Neural cell (in vitro differentiated cells): Measurements from ENCODE around the gene PRKCQ. TPM values are rescaled to one million over a fixed set of nuclear protein-coding genes. Genes with fewer than 3 reads are reported as not detected.

ENCODE experiments used
- H2AFZ ChIP-seq: fragments of 200-600, 300-800 bp; sonication (generic), shearing (Covaris generic); 2 replicates; pipeline ENCODE4 v1.6.0; 2014; ENCODE audit warnings: low read depth, mild to moderate bottlenecking, antibody characterized with exemption, low read length, moderate library complexity
- H3F3A ChIP-seq: fragments of 200-600 bp; shearing (Covaris generic); 2 replicates; pipeline ENCODE4 v1.6.1; 2016; ENCODE audit warnings: mild to moderate bottlenecking, moderate library complexity, mixed read lengths, antibody characterized with exemption, low read length; ENCODE audit not compliant: insufficient read depth, poor library complexity, severe bottlenecking
- H3K27ac ChIP-seq: fragments of 200-600, 300-800 bp; sonication (generic), shearing (Covaris generic); 2 replicates; pipeline ENCODE4 v1.5.1; 2014; ENCODE audit warnings: mild to moderate bottlenecking, low read length, moderate library complexity
- H3K27me3 ChIP-seq: fragments of 300-800, 200-600 bp; sonication (generic), shearing (Covaris generic); 2 replicates; pipeline ENCODE4 v1.6.0; 2014; ENCODE audit warnings: mild to moderate bottlenecking, low read depth, low read length, moderate library complexity; ENCODE audit not compliant: insufficient read depth
- H3K36me3 ChIP-seq: fragments of 300-800, 200-600 bp; sonication (generic), shearing (Covaris generic); 2 replicates; pipeline ENCODE4 v1.5.1; 2014; ENCODE audit warnings: mild to moderate bottlenecking, antibody characterized with exemption, low read length, moderate library complexity; ENCODE audit not compliant: insufficient read depth
- H3K4me2 ChIP-seq: fragments of 300-800, 200-600 bp; sonication (generic), shearing (Covaris generic); 2 replicates; pipeline ENCODE4 v1.6.0; 2014; ENCODE audit warnings: mild to moderate bottlenecking, low read length
- H3K4me3 ChIP-seq: fragments of 300-800, 200-600 bp; sonication (generic), shearing (Covaris generic); 2 replicates; pipeline ENCODE4 v1.5.1; 2014; ENCODE audit warnings: mild to moderate bottlenecking, low read length, moderate library complexity
- H3K79me2 ChIP-seq: fragments of 200-600 bp; shearing (Covaris generic); replicated peaks from 2 replicates; pipeline ENCODE4 v1.6.0; 2014; ENCODE audit warnings: mild to moderate bottlenecking, low read length, moderate library complexity; ENCODE audit not compliant: insufficient read depth
- H3K9ac ChIP-seq: fragments of 300-800, 200-600 bp; sonication (generic), shearing (Covaris generic); 2 replicates; pipeline ENCODE4 v1.6.1; 2016; ENCODE audit warnings: mild to moderate bottlenecking, low read length, mixed read lengths
- H3K9me2 ChIP-seq: fragments of 200-600 bp; shearing (Covaris generic); 2 replicates; pipeline ENCODE4 v1.6.1; 2016; ENCODE audit warnings: mild to moderate bottlenecking, low read length, mixed read lengths; ENCODE audit not compliant: insufficient read depth
- H3K9me3 ChIP-seq: fragments of 200-600, 300-800 bp; sonication (generic), shearing (Covaris generic); 2 replicates; pipeline ENCODE4 v1.6.1; 2016; ENCODE audit warnings: mild to moderate bottlenecking, mixed run types, low read length, moderate library complexity, mixed read lengths
- H4K20me1 ChIP-seq: fragments of 200-600 bp; shearing (Covaris generic); 2 replicates; pipeline ENCODE4 v1.6.1; 2016; ENCODE audit warnings: mild to moderate bottlenecking, mixed run types; ENCODE audit not compliant: insufficient read depth
- CTCF ChIP-seq: fragments of 450-650 bp; IDR thresholded peaks from 2 replicates; pipeline ENCODE4 v1.5.1; 2014; ENCODE audit warnings: antibody characterized with exemption, mild to moderate bottlenecking, moderate library complexity; ENCODE audit not compliant: poor library complexity, severe bottlenecking
- EP300 ChIP-seq: fragments of 450-650 bp; conservative IDR thresholded peaks from 2 replicates; pipeline ENCODE4 v1.6.1; 2014; ENCODE audit warnings: antibody characterized with exemption, mild to moderate bottlenecking, moderate library complexity; ENCODE audit not compliant: poor library complexity, severe bottlenecking
- EZH2 ChIP-seq: fragments of 200-600, 300-800 bp; shearing (Covaris generic), sonication (generic); IDR thresholded peaks from 2 replicates; pipeline ENCODE4 v1.6.1; 2014; ENCODE audit warnings: antibody characterized with exemption, low read length, borderline replicate concordance, mild to moderate bottlenecking; ENCODE audit not compliant: insufficient read depth, poor library complexity, severe bottlenecking
- MXI1 ChIP-seq: fragments of 450-650 bp; conservative IDR thresholded peaks from 2 replicates; pipeline ENCODE4 v1.6.1; 2014; ENCODE audit warnings: antibody characterized with exemption, mild to moderate bottlenecking; ENCODE audit not compliant: poor library complexity, severe bottlenecking
- POLR2AphosphoS5 ChIP-seq: IDR thresholded peaks from 2 replicates; pipeline ENCODE4 v1.6.1; 2012
- RAD21 ChIP-seq: fragments of 450-650 bp; conservative IDR thresholded peaks from 2 replicates; pipeline ENCODE4 v1.6.1; 2014; ENCODE audit warnings: antibody characterized with exemption, mild to moderate bottlenecking, moderate library complexity
- REST ChIP-seq: IDR thresholded peaks from 2 replicates; pipeline ENCODE4 v1.6.1; 2012; ENCODE audit warnings: borderline replicate concordance
- SMC3 ChIP-seq: fragments of 450-650 bp; conservative IDR thresholded peaks from 2 replicates; pipeline ENCODE4 v1.6.1; 2014; ENCODE audit warnings: antibody characterized with exemption, mild to moderate bottlenecking, moderate library complexity; ENCODE audit not compliant: poor library complexity
- TAF1 ChIP-seq: IDR thresholded peaks from 2 replicates; pipeline ENCODE4 v1.6.1; 2012; ENCODE audit warnings: low read depth
- polyA plus RNA-seq: library from polyadenylated mRNA; depleted of rRNA; stranded (reverse); fragments of >200 nt; gene quantifications from 2 replicates; pipeline ENCODE4 v1.2.3, GENCODE V29; 2014

PRKCQ gene
- polyA plus RNA-seq, 1 donor from 2014 or later = 0.61 TPM

- H3F3A ChIP-seq = no peaks in the 10 kb centered on the region
- H3K36me3 ChIP-seq = no peaks in the 10 kb centered on the region
- H3K9me2 ChIP-seq = no peaks in the 10 kb centered on the region
- H3K9me3 ChIP-seq = no peaks in the 10 kb centered on the region
- H3K4me2 ChIP-seq = no peak overlapping the region
- H3K27me3 ChIP-seq = no peaks in the 10 kb centered on the region
- H3K79me2 ChIP-seq = no peaks in the 10 kb centered on the region
- H3K27ac ChIP-seq = no peak overlapping the region
- no peak overlapping the region for H3K9ac ChIP-seq
- no peak overlapping the region for H3K4me3 ChIP-seq
- no peak overlapping the region for H2AFZ ChIP-seq
- no peaks in the 10 kb centered on the region for H4K20me1 ChIP-seq
- TF ChIP-seq REST (no peak), TAF1 (no peak), MXI1 (no peak), EP300 (no peak), SMC3 (no peak), POLR2AphosphoS5 (no peak), RAD21 (no peak), CTCF (no peak), EZH2 (no peak)
Measured at GRCh38 chr10:6537770-6538169, 42.3 kb downstream of the PRKCQ start.

GRCh38 chr10:6536102-6536501 is 44.0 kb downstream of the PRKCQ start:
- Histone ChIP-seq H4K20me1 (no peaks in the 10 kb centered on the region), H3K4me2 (no peak overlapping the region), H3K79me2 (no peaks in the 10 kb centered on the region), H3K9me3 (no peaks in the 10 kb centered on the region), H3K9me2 (no peaks in the 10 kb centered on the region), H3K9ac (no peak overlapping the region), H3F3A (no peaks in the 10 kb centered on the region), H3K4me3 (no peak overlapping the region), H3K36me3 (no peaks in the 10 kb centered on the region), H2AFZ (no peak overlapping the region), H3K27ac (no peak overlapping the region), H3K27me3 (no peaks in the 10 kb centered on the region)
- TF ChIP-seq REST (no peak), CTCF (no peak), POLR2AphosphoS5 (no peak), MXI1 (no peak), EZH2 (no peak), SMC3 (no peak), EP300 (no peak), RAD21 (no peak)
